PC-3 (cell line): ENCODE measurements around the gene BRINP2. TPM values are rescaled to one million over a fixed set of nuclear protein-coding genes. Genes with fewer than 3 reads are reported as not detected.

Experiments
- ATAC-seq: fragments of 200-7000 bp; cut with Tn5 transposase; 2 replicates; pipeline ENCODE4 v1.9.1; 2020; ENCODE audit warnings: mild to moderate bottlenecking, moderate library complexity
- BruUV-seq: library from RNA; stranded (reverse); fragments of 400-500 nt; replicated peaks from 2 replicates; lab custom pipeline; 2021; lab: Mats Ljungman, UMichigan
- CTCF ChIA-PET: fragments of 300-600 bp; sonication (Branson Sonifier 250); formaldehyde crosslinking; loops from one replicate; lab custom pipeline; 2022; ENCODE audit warnings: antibody characterized with exemption; lab: Charles Lee
- POLR2A ChIA-PET: fragments of 300-600 bp; sonication (Branson Sonifier 250); formaldehyde crosslinking; loops from one replicate; lab custom pipeline; 2022; ENCODE audit warnings: antibody characterized with exemption; ENCODE audit not compliant: unreplicated experiment; lab: Charles Lee
- DNase-seq: peaks from one replicate; pipeline ENCODE4 v3.0.0-alpha.2; 2015
- H2AFZ ChIP-seq: fragments of 300-600 bp; sonication (generic); 2 replicates; pipeline ENCODE4 v1.6.0; 2016; ENCODE audit warnings: antibody characterized with exemption, low read length
- H3F3A ChIP-seq: fragments of 300-600 bp; sonication (generic); one replicate; pipeline ENCODE4 v1.6.0; 2017; ENCODE audit warnings: antibody characterized with exemption, low read length, control low read depth, mild to moderate bottlenecking; ENCODE audit not compliant: unreplicated experiment
- H3K27ac ChIP-seq: fragments of 300-600 bp; sonication (generic); 2 replicates; pipeline ENCODE4 v1.5.1; 2016; ENCODE audit warnings: mild to moderate bottlenecking, low read length
- H3K27me3 ChIP-seq: fragments of 300-600 bp; sonication (generic); 2 replicates; pipeline ENCODE4 v1.6.1; 2016; ENCODE audit warnings: low read length, mixed read lengths
- H3K36me3 ChIP-seq: fragments of 300-600 bp; sonication (generic); 2 replicates; pipeline ENCODE4 v1.6.1; 2016; ENCODE audit warnings: low read depth, mixed run types, low read length, mixed read lengths
- H3K4me1 ChIP-seq: fragments of 300-600 bp; sonication (generic); 2 replicates; pipeline ENCODE4 v1.5.1; 2016; ENCODE audit warnings: low read length; ENCODE audit not compliant: insufficient read depth
- H3K4me2 ChIP-seq: fragments of 300-600 bp; sonication (generic); 2 replicates; pipeline ENCODE4 v1.6.0; 2016; ENCODE audit warnings: low read length
- H3K4me3 ChIP-seq: fragments of 300-600 bp; sonication (generic); 2 replicates; pipeline ENCODE4 v1.5.1; 2016; ENCODE audit warnings: mild to moderate bottlenecking, low read length, mixed read lengths
- H3K79me2 ChIP-seq: fragments of 300-600 bp; sonication (generic); 2 replicates; pipeline ENCODE4 v1.6.1; 2017; ENCODE audit warnings: low read length, mixed read lengths
- H3K9ac ChIP-seq: fragments of 300-600 bp; sonication (generic); 2 replicates; pipeline ENCODE4 v1.6.0; 2016; ENCODE audit warnings: mild to moderate bottlenecking, low read length
- H3K9me2 ChIP-seq: fragments of 300-600 bp; sonication (generic); replicated peaks from 2 replicates; pipeline ENCODE4 v1.6.1; 2016; ENCODE audit warnings: mixed run types, low read length, mixed read lengths
- H3K9me3 ChIP-seq: fragments of 300-600 bp; sonication (generic); 2 replicates; pipeline ENCODE4 v1.6.1; 2016; ENCODE audit warnings: low read length, mixed read lengths
- H4K20me1 ChIP-seq: fragments of 300-600 bp; sonication (generic); 2 replicates; pipeline ENCODE4 v1.6.1; 2016; ENCODE audit warnings: low read length, mixed read lengths
- EZH2 ChIP-seq: fragments of 300-600 bp; sonication (generic); IDR thresholded peaks from one replicate; pipeline ENCODE4 v1.6.1; 2017; ENCODE audit warnings: antibody characterized with exemption, mild to moderate bottlenecking, low read length; ENCODE audit not compliant: unreplicated experiment
- EZH2phosphoT487 ChIP-seq: fragments of 300-600 bp; sonication (generic); IDR thresholded peaks from 2 replicates; pipeline ENCODE4 v1.6.1; 2018; ENCODE audit warnings: mild to moderate bottlenecking, antibody characterized with exemption, low read length, borderline replicate concordance
- intact Hi-C: fragments of 100-400 bp; cut with micrococcal nuclease; formaldehyde crosslinking; loops from 2 replicates; pipeline ENCODE4 v1.9.0; 2023
- total RNA-seq: library from RNA; depleted of rRNA; stranded (reverse); fragments of >200 nt; gene quantifications from 2 replicates; pipeline ENCODE4 v1.2.3, GENCODE V29; 2014
- TF ChIP-seq, protein P1 (sequence below): fragments of 300-600 bp; sonication (generic); conservative IDR thresholded peaks from 2 replicates; pipeline ENCODE4 v1.5.1; 2017; ENCODE audit warnings: antibody characterized with exemption, low read depth, mild to moderate bottlenecking, low read length

Gene BRINP2
- total RNA-seq, 1 experiment from 2014 or later = 2.6 TPM

DNA sequence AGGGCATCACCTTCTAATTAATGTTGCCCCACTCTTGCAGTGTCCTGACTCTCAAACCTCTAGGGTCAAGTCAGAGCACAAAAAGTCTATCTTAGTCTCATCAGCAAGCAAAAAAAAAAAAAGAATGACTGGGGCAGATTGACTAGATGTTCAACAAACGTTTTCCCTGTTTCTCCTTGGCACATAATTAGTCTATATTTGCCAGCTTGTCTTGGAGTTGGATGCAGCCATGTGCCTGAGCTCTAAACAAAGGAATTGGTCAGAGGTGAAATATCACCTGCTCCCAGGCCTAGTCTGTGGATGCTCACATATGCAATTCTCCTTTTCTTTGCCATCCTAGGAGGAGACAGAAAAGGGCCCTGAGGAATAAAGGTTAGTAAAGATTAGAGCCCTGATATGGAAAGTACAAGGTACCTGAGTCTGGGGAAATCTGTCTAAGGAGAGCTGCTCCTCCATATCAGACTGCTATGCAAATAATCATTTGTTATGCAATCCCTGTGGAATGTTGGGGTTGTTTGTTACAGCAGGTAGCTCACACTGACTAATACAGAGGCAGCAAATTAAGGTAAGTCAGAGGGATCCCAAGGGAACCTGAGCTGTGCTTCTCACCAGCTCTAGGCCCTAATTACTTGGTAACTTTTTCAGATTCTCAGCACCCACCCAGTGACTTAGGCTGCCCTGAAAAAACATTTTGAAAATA, 130.8 kb downstream of the BRINP2 start:
- TF ChIP-seq, protein P1, sequence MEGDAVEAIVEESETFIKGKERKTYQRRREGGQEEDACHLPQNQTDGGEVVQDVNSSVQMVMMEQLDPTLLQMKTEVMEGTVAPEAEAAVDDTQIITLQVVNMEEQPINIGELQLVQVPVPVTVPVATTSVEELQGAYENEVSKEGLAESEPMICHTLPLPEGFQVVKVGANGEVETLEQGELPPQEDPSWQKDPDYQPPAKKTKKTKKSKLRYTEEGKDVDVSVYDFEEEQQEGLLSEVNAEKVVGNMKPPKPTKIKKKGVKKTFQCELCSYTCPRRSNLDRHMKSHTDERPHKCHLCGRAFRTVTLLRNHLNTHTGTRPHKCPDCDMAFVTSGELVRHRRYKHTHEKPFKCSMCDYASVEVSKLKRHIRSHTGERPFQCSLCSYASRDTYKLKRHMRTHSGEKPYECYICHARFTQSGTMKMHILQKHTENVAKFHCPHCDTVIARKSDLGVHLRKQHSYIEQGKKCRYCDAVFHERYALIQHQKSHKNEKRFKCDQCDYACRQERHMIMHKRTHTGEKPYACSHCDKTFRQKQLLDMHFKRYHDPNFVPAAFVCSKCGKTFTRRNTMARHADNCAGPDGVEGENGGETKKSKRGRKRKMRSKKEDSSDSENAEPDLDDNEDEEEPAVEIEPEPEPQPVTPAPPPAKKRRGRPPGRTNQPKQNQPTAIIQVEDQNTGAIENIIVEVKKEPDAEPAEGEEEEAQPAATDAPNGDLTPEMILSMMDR = no peak
- TF ChIP-seq EZH2phosphoT487 = no peak
- TF ChIP-seq EZH2 = no peak
- CTCF ChIA-PET = no interaction called here
- H2AFZ ChIP-seq = no peak overlapping the region

DNA sequence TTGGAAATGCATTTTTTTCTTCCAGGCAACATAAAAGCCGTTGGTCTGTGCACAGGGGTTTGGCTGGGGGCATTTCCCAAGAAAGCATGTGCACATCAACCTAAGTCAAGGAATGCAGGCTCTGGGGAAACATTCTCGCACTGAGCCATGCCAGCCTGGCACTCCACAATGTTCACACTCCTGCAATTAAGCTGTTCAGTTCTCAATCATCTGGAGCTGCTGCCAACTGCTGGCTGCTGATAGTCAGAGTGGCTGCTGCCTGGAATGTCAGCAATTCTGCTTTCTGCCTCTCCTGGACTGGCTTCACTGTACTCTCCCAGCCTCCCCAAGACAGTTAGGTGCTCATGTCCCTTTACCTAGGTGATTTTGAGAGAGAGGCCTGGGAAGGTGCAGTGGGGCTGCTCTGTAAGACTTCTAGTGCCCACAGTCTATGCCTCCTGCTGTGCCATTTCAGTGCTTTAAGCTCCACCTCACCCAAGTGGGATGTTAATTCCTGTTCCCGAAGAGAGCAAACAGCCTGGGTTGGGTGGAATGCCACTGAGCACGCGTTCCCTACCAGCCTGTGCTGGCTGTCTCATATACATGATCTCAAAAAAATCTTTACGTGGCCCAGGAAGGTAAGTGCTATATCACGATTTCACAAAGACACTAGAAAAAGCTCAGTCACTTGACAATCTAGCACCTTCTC, 131.7 kb downstream of the BRINP2 start:
- Histone ChIP-seq H2AFZ (no peak overlapping the region), H3K27ac (no peak overlapping the region), H3K79me2 (no peaks in the 10 kb centered on the region), H3K4me1 (peaks cover 14% of the 10 kb centered on the region), H3K27me3 (no peaks in the 10 kb centered on the region), H3K4me2 (no peak overlapping the region), H3K9ac (no peak overlapping the region), H3K36me3 (no peaks in the 10 kb centered on the region), H4K20me1 (no peaks in the 10 kb centered on the region), H3F3A (peaks cover 6% of the 10 kb centered on the region), H3K9me2 (no peaks in the 10 kb centered on the region), H3K4me3 (no peak overlapping the region), H3K9me3 (no peaks in the 10 kb centered on the region)
- ChIA-PET CTCF (no interaction called here), POLR2A (no interaction called here)
- TF ChIP-seq EZH2 (no peak), EZH2phosphoT487 (no peak)
- TF ChIP-seq, protein P1 = no peak
- no TSS peak for BruUV-seq
- intact Hi-C loops = no loop called here
- no peak for ATAC-seq
- DNase-seq = no peak

More for the DNA sequence above, 130.8 kb downstream of the BRINP2 start:
- no peaks in the 10 kb centered on the region for H3K27me3 ChIP-seq
- no TSS peak for BruUV-seq
- POLR2A ChIA-PET = no interaction called here
- no peak overlapping the region for H3K4me2 ChIP-seq
- H3K36me3 ChIP-seq = no peaks in the 10 kb centered on the region
- no peaks in the 10 kb centered on the region for H3F3A ChIP-seq
- H3K9me2 ChIP-seq = no peaks in the 10 kb centered on the region
- intact Hi-C loops = no loop called here
- H3K4me3 ChIP-seq = no peak overlapping the region
- no peak for DNase-seq
- H3K9me3 ChIP-seq = no peaks in the 10 kb centered on the region
- H3K27ac ChIP-seq = no peak overlapping the region
- H3K4me1 ChIP-seq = peaks cover 5% of the 10 kb centered on the region
- no peak for ATAC-seq
- H3K9ac ChIP-seq = no peak overlapping the region
- no peaks in the 10 kb centered on the region for H4K20me1 ChIP-seq
- H3K79me2 ChIP-seq = no peaks in the 10 kb centered on the region
